ENCODE data around the gene MYH6.

DNA sequence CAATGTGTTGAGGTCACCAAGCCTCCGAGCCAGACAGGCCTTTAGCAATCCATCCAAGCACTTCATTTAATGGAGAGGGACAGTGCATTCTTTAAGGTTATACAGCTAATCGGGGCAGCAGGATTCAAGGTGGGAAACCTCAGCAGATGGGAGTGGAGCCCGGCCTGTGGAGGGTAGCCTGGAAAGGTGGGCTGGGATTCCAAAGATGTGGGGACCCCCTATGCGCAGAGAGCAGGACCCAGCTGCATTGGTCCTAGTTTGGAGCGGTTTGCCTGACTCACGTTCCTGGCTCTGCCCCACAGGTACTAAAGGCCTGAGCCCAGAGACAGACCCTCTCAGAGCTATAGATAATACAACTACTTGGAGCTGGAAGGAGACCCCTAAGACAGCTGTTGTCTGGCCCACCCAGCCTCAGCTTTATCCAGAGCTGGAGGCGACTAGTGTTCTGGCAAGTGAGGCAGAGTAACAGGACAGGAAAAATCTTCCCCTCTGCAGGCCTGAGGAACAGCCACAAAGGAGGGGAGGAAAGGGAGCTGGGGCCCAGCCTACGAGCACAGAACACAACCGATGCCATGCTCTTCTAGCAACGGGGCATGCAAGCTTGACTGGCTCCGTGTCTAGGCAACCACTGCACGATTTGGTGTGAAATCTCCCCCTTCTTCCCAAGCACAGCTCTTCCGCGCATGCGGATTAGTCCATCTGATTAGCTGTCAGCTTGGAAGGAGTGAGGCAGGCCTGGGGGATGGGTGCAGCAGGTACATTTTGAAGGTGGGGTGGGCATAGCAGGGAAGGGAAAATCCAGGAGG is 28.5 kb upstream of the MYH6 start:
- TF ChIP-seq POLR2AphosphoS5 (IDR thresholded peaks at IDR 0.05; ENCODE audit: insufficient read depth in 1 of 2, low read depth in 1 of 2), result no peak
- TF ChIP-seq, protein P1, sequence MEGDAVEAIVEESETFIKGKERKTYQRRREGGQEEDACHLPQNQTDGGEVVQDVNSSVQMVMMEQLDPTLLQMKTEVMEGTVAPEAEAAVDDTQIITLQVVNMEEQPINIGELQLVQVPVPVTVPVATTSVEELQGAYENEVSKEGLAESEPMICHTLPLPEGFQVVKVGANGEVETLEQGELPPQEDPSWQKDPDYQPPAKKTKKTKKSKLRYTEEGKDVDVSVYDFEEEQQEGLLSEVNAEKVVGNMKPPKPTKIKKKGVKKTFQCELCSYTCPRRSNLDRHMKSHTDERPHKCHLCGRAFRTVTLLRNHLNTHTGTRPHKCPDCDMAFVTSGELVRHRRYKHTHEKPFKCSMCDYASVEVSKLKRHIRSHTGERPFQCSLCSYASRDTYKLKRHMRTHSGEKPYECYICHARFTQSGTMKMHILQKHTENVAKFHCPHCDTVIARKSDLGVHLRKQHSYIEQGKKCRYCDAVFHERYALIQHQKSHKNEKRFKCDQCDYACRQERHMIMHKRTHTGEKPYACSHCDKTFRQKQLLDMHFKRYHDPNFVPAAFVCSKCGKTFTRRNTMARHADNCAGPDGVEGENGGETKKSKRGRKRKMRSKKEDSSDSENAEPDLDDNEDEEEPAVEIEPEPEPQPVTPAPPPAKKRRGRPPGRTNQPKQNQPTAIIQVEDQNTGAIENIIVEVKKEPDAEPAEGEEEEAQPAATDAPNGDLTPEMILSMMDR (IDR thresholded peaks at IDR 0.05), result no peak
